GM12892 (cell line): Measurements from ENCODE around the gene DMRTA2.

Experiments used
- DNase-seq: peaks from one replicate; pipeline ENCODE4 v3.0.0; 2011; ENCODE audit not compliant: insufficient read length
- FAIRE-seq: peaks from 2 replicates; lab custom pipeline; 2011; peaks lifted over from hg19 to GRCh38; lab: Jason Lieb, UNC
- POLR2A ChIP-seq: IDR thresholded peaks from 2 replicates; pipeline ENCODE4 v1.6.1; 2011; ENCODE audit warnings: low read depth, low read length, control low read depth
- POLR2AphosphoS5 ChIP-seq: IDR thresholded peaks from 2 replicates; pipeline ENCODE4 v1.6.1; 2011; ENCODE audit warnings: low read depth, low read length, control low read depth
- TAF1 ChIP-seq: IDR thresholded peaks from 2 replicates; pipeline ENCODE4 v1.6.1; 2011; ENCODE audit warnings: low read depth, mild to moderate bottlenecking, control low read depth, low read length, borderline replicate concordance

Gene DMRTA2

GRCh38 chr1:50421768-50422674 lies 1.2 kb downstream of the DMRTA2 start:
- no peak for TF ChIP-seq POLR2A
- no peak for TF ChIP-seq POLR2AphosphoS5
- TF ChIP-seq TAF1: no peak
- FAIRE-seq (no peak), DNase-seq (no peak)

- TF ChIP-seq POLR2A (no peak), POLR2AphosphoS5 (no peak)
- FAIRE-seq (no peak), DNase-seq (no peak)
Measured at GRCh38 chr1:50421366-50421748, 1.9 kb downstream of the DMRTA2 start.

- FAIRE-seq (no peak), DNase-seq (no peak)
- TF ChIP-seq POLR2AphosphoS5 (no peak), POLR2A (no peak), TAF1 (no peak)
Measured at GRCh38 chr1:50420689-50421365, 2.4 kb downstream of the DMRTA2 start.

- TF ChIP-seq POLR2AphosphoS5 (no peak), POLR2A (no peak), TAF1 (no peak)
- no peak for FAIRE-seq
- DNase-seq: no peak
Measured at GRCh38 chr1:50419907-50420677, 3.2 kb downstream of the DMRTA2 start.

GRCh38 chr1:50419192-50419906 lies 3.9 kb downstream of the DMRTA2 start:
- FAIRE-seq (no peak), DNase-seq (no peak)
- TF ChIP-seq POLR2A: no peak
- no peak for TF ChIP-seq TAF1
- TF ChIP-seq POLR2AphosphoS5: no peak

- TF ChIP-seq POLR2A (no peak), TAF1 (no peak), POLR2AphosphoS5 (no peak)
- FAIRE-seq: no peak
- no peak for DNase-seq
Measured at GRCh38 chr1:50418600-50419109, 4.6 kb downstream of the DMRTA2 start.

- no peak for DNase-seq
- TF ChIP-seq TAF1 (no peak), POLR2AphosphoS5 (no peak), POLR2A (no peak)
- FAIRE-seq: no peak
Measured at GRCh38 chr1:50417946-50418599, 5.2 kb downstream of the DMRTA2 start.

- TF ChIP-seq POLR2A (no peak), POLR2AphosphoS5 (no peak), TAF1 (no peak)
Measured at GRCh38 chr1:50417507-50417906, 5.7 kb downstream of the DMRTA2 start.

GRCh38 chr1:50416553-50417453 lies 6.4 kb downstream of the DMRTA2 start:
- FAIRE-seq: no peak
- no peak for DNase-seq
- TF ChIP-seq TAF1 (no peak), POLR2AphosphoS5 (no peak), POLR2A (no peak)

More at GRCh38 chr1:50417507-50417906, 5.7 kb downstream of the DMRTA2 start:
- no peak for FAIRE-seq
- DNase-seq: no peak

GRCh38 chr1:50416150-50416527 lies 7.1 kb downstream of the DMRTA2 start:
- FAIRE-seq (no peak), DNase-seq (no peak)
- TF ChIP-seq POLR2A: no peak
- TF ChIP-seq TAF1: no peak
